HepG2 (cell line): Measurements from ENCODE around the gene DDX19B. TPM values are rescaled to one million over a fixed set of nuclear protein-coding genes. Genes with fewer than 3 reads are reported as not detected.

Experiments
- ATAC-seq: fragments of 200-7000 bp; cut with Tn5 transposase; 3 replicates; pipeline ENCODE4 v1.9.1; 2020; ENCODE audit warnings: mild to moderate bottlenecking, moderate library complexity
- BruUV-seq: library from RNA; stranded (reverse); fragments of 400-500 nt; replicated peaks from 2 replicates; lab custom pipeline; 2021; lab: Mats Ljungman, UMichigan
- CTCF ChIA-PET: fragments of 300-600 bp; formaldehyde crosslinking; extraction: SDS; loops from one replicate; lab custom pipeline; 2021; ENCODE audit warnings: low total read pairs, inconsistent platforms, low intra/inter-chr PET ratio; lab: Yijun Ruan, JAX
- POLR2A ChIA-PET: fragments of 350-600 bp; sonication (Branson Sonifier 250); formaldehyde crosslinking; loops from one replicate; lab custom pipeline; 2020; ENCODE audit warnings: antibody characterized with exemption, inconsistent platforms; lab: Yijun Ruan, JAX
- DNase-seq: peaks from one replicate; pipeline ENCODE4 v3.0.0-alpha.2; 2015; ENCODE audit warnings: low spot score
- FAIRE-seq: peaks from 3 replicates; lab custom pipeline; 2011; peaks lifted over from hg19 to GRCh38; lab: Jason Lieb, UNC
- H2AFZ ChIP-seq: one replicate; pipeline ENCODE4 v1.6.1; 2011; ENCODE audit warnings: low read length, inconsistent platforms
- H3K27ac ChIP-seq: fragments of 300-600 bp; 3 replicates; pipeline ENCODE4 v1.8.0; 2011; ENCODE audit warnings: mixed run types, mild to moderate bottlenecking, mixed read lengths, low read length, inconsistent platforms; ENCODE audit not compliant: insufficient read depth; ENCODE audit errors: extremely low read length
- H3K27me3 ChIP-seq, 2 experiments: fragments of 200-600 bp in 1 of 2; 2 replicates in 1 of 2; 3 replicates in 1 of 2; pipeline versions ENCODE4 v1.6.0 to v1.8.0; 2011; ENCODE audit warnings: low read length in 2 of 2, mild to moderate bottlenecking in 2 of 2, moderate library complexity in 2 of 2, inconsistent platforms in 1 of 2; ENCODE audit not compliant: insufficient read depth in 2 of 2, control insufficient read depth in 1 of 2
- H3K36me3 ChIP-seq, 2 experiments: fragments of 200-600 bp in 1 of 2; replicated peaks in 1 of 2; 2 replicates in 1 of 2; 3 replicates in 1 of 2; pipeline versions ENCODE4 v1.5.1 to v1.8.0; 2011; ENCODE audit warnings: low read length in 2 of 2, inconsistent platforms in 1 of 2; ENCODE audit not compliant: insufficient read depth in 2 of 2, control insufficient read depth in 1 of 2
- H3K4me1 ChIP-seq: 2 replicates; pipeline ENCODE4 v1.5.1; 2012; ENCODE audit warnings: low read length, inconsistent platforms; ENCODE audit not compliant: insufficient read depth
- H3K4me2 ChIP-seq: 2 replicates; pipeline ENCODE4 v1.6.0; 2011; ENCODE audit warnings: low read depth, low read length, inconsistent platforms
- H3K4me3 ChIP-seq, 3 experiments: fragments of 200-600 bp in 1 of 3; sonication (generic), shearing (Covaris generic) in 1 of 3; replicated peaks in 1 of 3; 2 replicates each; pipeline ENCODE4 v1.5.1; 2011 to 2016; ENCODE audit warnings: low read length in 3 of 3, inconsistent platforms in 2 of 3, low read depth in 2 of 3, mild to moderate bottlenecking in 2 of 3, control low read depth in 1 of 3, mixed read lengths in 1 of 3; ENCODE audit not compliant: insufficient read depth in 1 of 3
- H3K79me2 ChIP-seq: one replicate; pipeline ENCODE4 v1.6.1; 2011; ENCODE audit warnings: low read length, inconsistent platforms; ENCODE audit not compliant: insufficient read depth
- H3K9ac ChIP-seq: 2 replicates; pipeline ENCODE4 v1.6.0; 2011; ENCODE audit warnings: mild to moderate bottlenecking, low read depth, low read length, inconsistent platforms; ENCODE audit not compliant: insufficient read depth
- H3K9me3 ChIP-seq: 2 replicates; pipeline ENCODE4 v1.5.1; 2012; ENCODE audit warnings: mild to moderate bottlenecking, low read length
- H4K20me1 ChIP-seq: 2 replicates; pipeline ENCODE4 v1.6.0; 2011; ENCODE audit warnings: inconsistent platforms, mild to moderate bottlenecking, low read length, moderate library complexity; ENCODE audit not compliant: insufficient read depth
- ATF7 ChIP-seq, 2 experiments: fragments of 450-650 bp in 1 of 2; sonication (generic) in 1 of 2; formaldehyde crosslinking in 1 of 2; IDR thresholded peaks; 2 replicates each; pipeline versions ENCODE4 v1.4.0 to v1.6.1; 2016 to 2020; ENCODE audit warnings: antibody characterized with exemption in 1 of 2, mild to moderate bottlenecking in 1 of 2, missing genetic modification reagents in 1 of 2
- CBX5 ChIP-seq: sonication (generic); formaldehyde crosslinking; IDR thresholded peaks from 2 replicates; pipeline ENCODE4 v1.4.0; 2020; ENCODE audit warnings: missing genetic modification reagents, borderline replicate concordance
- GFI1 ChIP-seq: sonication (generic); formaldehyde crosslinking; IDR thresholded peaks from 2 replicates; pipeline ENCODE4 v1.5.0; 2020; ENCODE audit warnings: missing genetic modification reagents, mild to moderate bottlenecking, borderline replicate concordance
- LCORL ChIP-seq, 2 experiments: fragments of 450-650 bp in 1 of 2; sonication (generic) in 1 of 2; formaldehyde crosslinking in 1 of 2; IDR thresholded peaks; 2 replicates each; pipeline versions ENCODE4 v1.5.0 to v1.6.1; 2017 to 2020; ENCODE audit warnings: antibody characterized with exemption in 1 of 2, missing genetic modification reagents in 1 of 2
- NKX3-1 ChIP-seq: sonication (generic); formaldehyde crosslinking; IDR thresholded peaks from 2 replicates; pipeline ENCODE4 v1.5.0; 2020; ENCODE audit warnings: missing genetic modification reagents
- NPAS2 ChIP-seq: sonication (generic); formaldehyde crosslinking; IDR thresholded peaks from 2 replicates; pipeline ENCODE4 v1.8.0; 2022; ENCODE audit warnings: mild to moderate bottlenecking, missing genetic modification reagents, borderline replicate concordance
- RAD21 ChIP-seq: fragments of 450-650 bp; formaldehyde crosslinking; IDR thresholded peaks from 2 replicates; pipeline ENCODE4 v1.5.0; 2020; ENCODE audit warnings: mild to moderate bottlenecking
- SIN3A ChIP-seq: IDR thresholded peaks from 2 replicates; pipeline ENCODE4 v1.6.1; 2011; ENCODE audit warnings: low read depth, mild to moderate bottlenecking, control low read depth, low read length, borderline replicate concordance
- SRY ChIP-seq: sonication (generic); formaldehyde crosslinking; IDR thresholded peaks from 2 replicates; pipeline ENCODE4 v1.8.0; 2022; ENCODE audit warnings: mild to moderate bottlenecking, missing genetic modification reagents
- STAG1 ChIP-seq: sonication (generic); formaldehyde crosslinking; IDR thresholded peaks from 2 replicates; pipeline ENCODE4 v1.4.0; 2020; ENCODE audit warnings: missing genetic modification reagents
- ZKSCAN8 ChIP-seq: IDR thresholded peaks from 2 replicates; pipeline ENCODE4 v1.6.1; 2016; ENCODE audit warnings: borderline replicate concordance, missing genetic modification reagents, missing compliant biosample characterization
- ZNF326 ChIP-seq: sonication (generic); formaldehyde crosslinking; IDR thresholded peaks from 2 replicates; pipeline ENCODE4 v1.4.0; 2020; ENCODE audit warnings: missing genetic modification reagents, borderline replicate concordance
- ZNF546 ChIP-seq: sonication (generic); formaldehyde crosslinking; conservative IDR thresholded peaks from 2 replicates; pipeline ENCODE4 v1.8.1; 2023; ENCODE audit warnings: mild to moderate bottlenecking, missing genetic modification reagents
- ZNF572 ChIP-seq: sonication (generic); formaldehyde crosslinking; IDR thresholded peaks from 2 replicates; pipeline ENCODE4 v1.5.1; 2020; ENCODE audit warnings: mild to moderate bottlenecking, missing genetic modification reagents
- WGBS: methylation state at CpG from one replicate; pipeline ENCODE4 v1.1.6; 2017; ENCODE audit warnings: low lambda C conversion rate; 5-methylcytosine and 5-hydroxymethylcytosine counted together
- in situ Hi-C: cut with HindIII; loops from 2 replicates; pipeline ENCODE4 v1.10.0; 2017; ENCODE audit warnings: low pct_unique_long_range_greater_than_20kb; ENCODE audit not compliant: extremely low pct_ligation_motif_present
- intact Hi-C: fragments of 100-400 bp; cut with micrococcal nuclease; formaldehyde crosslinking; loops from one replicate; pipeline ENCODE4 v1.10.0; 2022; ENCODE audit not compliant: unreplicated experiment
- polyA plus RNA-seq, 8 experiments: library from polyadenylated mRNA; depleted of rRNA in 3 of 8; stranded (reverse) in 7 of 8; unstranded in 1 of 8; fragments of >200 nt; fragmentation: Illumina TruSeq in 4 of 8; extraction: Trizol in 4 of 8; gene quantifications; 2 replicates each; pipeline versions ENCODE4 v1.2.1 to v1.2.3, GENCODE V29; 2011 to 2016; ENCODE audit warnings: low read depth in 4 of 8, missing spikeins in 1 of 8, mixed read lengths in 1 of 8; ENCODE audit not compliant: insufficient read depth in 1 of 8
- total RNA-seq, 5 experiments: library from RNA; depleted of rRNA; stranded (reverse); fragments of >200 nt; fragmentation: Illumina TruSeq; extraction: Trizol; gene quantifications; 2 replicates each; pipeline ENCODE4 v1.2.3, GENCODE V29; 2016; ENCODE audit warnings: low read depth in 1 of 5
- TF ChIP-seq, protein P1 (sequence below): sonication (generic); formaldehyde crosslinking; IDR thresholded peaks from 2 replicates; pipeline ENCODE4 v1.5.0; 2020; ENCODE audit warnings: mild to moderate bottlenecking, missing genetic modification reagents, moderate library complexity
- TF ChIP-seq, protein P2 (sequence below): sonication (generic); formaldehyde crosslinking; IDR thresholded peaks from 2 replicates; pipeline ENCODE4 v1.5.1; 2020; ENCODE audit warnings: mild to moderate bottlenecking, missing genetic modification reagents, moderate library complexity
- TF ChIP-seq, protein P3 (sequence below): sonication (generic); formaldehyde crosslinking; IDR thresholded peaks from 2 replicates; pipeline ENCODE4 v1.8.1; 2023; ENCODE audit warnings: mild to moderate bottlenecking, moderate library complexity, missing genetic modification reagents

The DDX19B gene
- total and polyA plus RNA-seq, 2 of the 13 experiments (the other 11 are each of a cell fraction or from before 2014, with no cell fraction given), result 36.2 to 40.0 TPM

DNA sequence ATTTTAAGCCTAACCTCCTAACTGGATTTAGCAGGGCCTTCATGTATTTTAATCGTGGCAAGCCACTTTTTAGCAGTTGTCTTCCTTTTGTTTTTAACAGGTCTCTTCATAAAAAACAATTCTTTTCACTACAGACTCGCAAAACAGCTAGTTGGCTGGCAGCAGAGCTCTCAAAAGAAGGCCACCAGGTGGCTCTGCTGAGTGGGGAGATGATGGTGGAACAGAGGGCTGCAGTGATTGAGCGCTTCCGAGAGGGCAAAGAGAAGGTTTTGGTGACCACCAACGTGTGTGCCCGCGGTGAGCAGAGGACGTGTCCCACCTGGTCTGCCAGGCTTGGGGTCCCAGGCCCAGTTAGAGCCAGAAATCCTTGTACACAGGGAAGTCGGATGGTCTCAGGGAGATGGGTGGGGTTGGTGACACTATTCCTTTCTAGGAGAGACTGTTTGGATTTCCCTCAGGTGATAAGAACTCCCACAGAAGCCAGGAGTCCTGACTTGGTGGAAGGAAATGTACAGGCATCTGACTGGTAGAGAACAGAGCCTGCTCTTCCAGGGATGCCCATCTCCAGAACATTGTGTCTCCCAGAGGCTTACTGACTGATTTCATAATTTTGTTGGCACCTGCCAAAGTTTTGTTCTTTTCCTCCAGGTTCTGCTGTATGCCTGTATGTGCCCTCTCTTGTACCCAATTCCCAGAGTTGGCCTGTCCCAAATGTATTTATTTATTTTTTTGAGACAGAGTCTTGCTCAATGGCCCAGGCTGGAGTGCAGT lies 32.8 kb downstream of the DDX19B start:
- Histone ChIP-seq H3K36me3 (peaks cover 30 to 54% of the 10 kb centered on the region in 2 experiments), H3K4me3 (no peak overlapping the region), H3K27me3 (no peaks in the 10 kb centered on the region), H4K20me1 (no peaks in the 10 kb centered on the region), H3K9ac (no peak overlapping the region), H2AFZ (no peak overlapping the region), H3K4me1 (no peaks in the 10 kb centered on the region), H3K9me3 (no peaks in the 10 kb centered on the region), H3K4me2 (no peak overlapping the region), H3K27ac (no peak overlapping the region), H3K79me2 (no peaks in the 10 kb centered on the region)
- DNase-seq (no peak), ATAC-seq (peak; percentile 81), FAIRE-seq (no peak)
- in situ Hi-C loops (no loop called here), intact Hi-C loops (no loop called here)
- no TSS peak for BruUV-seq
- 78% methylated on average over 9 of the region's 9 CpGs for WGBS
- ChIA-PET CTCF (no interaction called here), POLR2A (interaction anchor here (0.6 to 1.3 kb wide), 3 partner anchors 15 to 43 kb away, joined by 3 to 5 read pairs (median 3); partner anchors contain the start of gene DDX19A)
- TF ChIP-seq NPAS2 (CRISPR knock-in tag), result no peak
- peak; percentile 46 for TF ChIP-seq RAD21 (CRISPR knock-in tag)
- no peak for TF ChIP-seq NKX3-1
- TF ChIP-seq, protein P1, sequence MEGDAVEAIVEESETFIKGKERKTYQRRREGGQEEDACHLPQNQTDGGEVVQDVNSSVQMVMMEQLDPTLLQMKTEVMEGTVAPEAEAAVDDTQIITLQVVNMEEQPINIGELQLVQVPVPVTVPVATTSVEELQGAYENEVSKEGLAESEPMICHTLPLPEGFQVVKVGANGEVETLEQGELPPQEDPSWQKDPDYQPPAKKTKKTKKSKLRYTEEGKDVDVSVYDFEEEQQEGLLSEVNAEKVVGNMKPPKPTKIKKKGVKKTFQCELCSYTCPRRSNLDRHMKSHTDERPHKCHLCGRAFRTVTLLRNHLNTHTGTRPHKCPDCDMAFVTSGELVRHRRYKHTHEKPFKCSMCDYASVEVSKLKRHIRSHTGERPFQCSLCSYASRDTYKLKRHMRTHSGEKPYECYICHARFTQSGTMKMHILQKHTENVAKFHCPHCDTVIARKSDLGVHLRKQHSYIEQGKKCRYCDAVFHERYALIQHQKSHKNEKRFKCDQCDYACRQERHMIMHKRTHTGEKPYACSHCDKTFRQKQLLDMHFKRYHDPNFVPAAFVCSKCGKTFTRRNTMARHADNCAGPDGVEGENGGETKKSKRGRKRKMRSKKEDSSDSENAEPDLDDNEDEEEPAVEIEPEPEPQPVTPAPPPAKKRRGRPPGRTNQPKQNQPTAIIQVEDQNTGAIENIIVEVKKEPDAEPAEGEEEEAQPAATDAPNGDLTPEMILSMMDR (CRISPR knock-in tag), result peak; percentile 76
- TF ChIP-seq SRY, result no peak
- TF ChIP-seq ZKSCAN8 (CRISPR knock-in tag), result no peak
- no peak for TF ChIP-seq ATF7 (IDR thresholded peaks at IDR 0.05)
- no peak for TF ChIP-seq ATF7 (CRISPR knock-in tag; IDR thresholded peaks at IDR 0.05)
- TF ChIP-seq GFI1 (CRISPR knock-in tag), result peak; percentile 99
- no peak for TF ChIP-seq ZNF326
- TF ChIP-seq ZNF546, result no peak
- no peak for TF ChIP-seq LCORL (IDR thresholded peaks at IDR 0.05)
- no peak for TF ChIP-seq LCORL (CRISPR knock-in tag; IDR thresholded peaks at IDR 0.05)
- TF ChIP-seq, protein P2, sequence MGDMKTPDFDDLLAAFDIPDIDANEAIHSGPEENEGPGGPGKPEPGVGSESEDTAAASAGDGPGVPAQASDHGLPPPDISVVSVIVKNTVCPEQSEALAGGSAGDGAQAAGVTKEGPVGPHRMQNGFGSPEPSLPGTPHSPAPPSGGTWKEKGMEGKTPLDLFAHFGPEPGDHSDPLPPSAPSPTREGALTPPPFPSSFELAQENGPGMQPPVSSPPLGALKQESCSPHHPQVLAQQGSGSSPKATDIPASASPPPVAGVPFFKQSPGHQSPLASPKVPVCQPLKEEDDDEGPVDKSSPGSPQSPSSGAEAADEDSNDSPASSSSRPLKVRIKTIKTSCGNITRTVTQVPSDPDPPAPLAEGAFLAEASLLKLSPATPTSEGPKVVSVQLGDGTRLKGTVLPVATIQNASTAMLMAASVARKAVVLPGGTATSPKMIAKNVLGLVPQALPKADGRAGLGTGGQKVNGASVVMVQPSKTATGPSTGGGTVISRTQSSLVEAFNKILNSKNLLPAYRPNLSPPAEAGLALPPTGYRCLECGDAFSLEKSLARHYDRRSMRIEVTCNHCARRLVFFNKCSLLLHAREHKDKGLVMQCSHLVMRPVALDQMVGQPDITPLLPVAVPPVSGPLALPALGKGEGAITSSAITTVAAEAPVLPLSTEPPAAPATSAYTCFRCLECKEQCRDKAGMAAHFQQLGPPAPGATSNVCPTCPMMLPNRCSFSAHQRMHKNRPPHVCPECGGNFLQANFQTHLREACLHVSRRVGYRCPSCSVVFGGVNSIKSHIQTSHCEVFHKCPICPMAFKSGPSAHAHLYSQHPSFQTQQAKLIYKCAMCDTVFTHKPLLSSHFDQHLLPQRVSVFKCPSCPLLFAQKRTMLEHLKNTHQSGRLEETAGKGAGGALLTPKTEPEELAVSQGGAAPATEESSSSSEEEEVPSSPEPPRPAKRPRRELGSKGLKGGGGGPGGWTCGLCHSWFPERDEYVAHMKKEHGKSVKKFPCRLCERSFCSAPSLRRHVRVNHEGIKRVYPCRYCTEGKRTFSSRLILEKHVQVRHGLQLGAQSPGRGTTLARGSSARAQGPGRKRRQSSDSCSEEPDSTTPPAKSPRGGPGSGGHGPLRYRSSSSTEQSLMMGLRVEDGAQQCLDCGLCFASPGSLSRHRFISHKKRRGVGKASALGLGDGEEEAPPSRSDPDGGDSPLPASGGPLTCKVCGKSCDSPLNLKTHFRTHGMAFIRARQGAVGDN (CRISPR knock-in tag), result peak; percentile 28; the same call in 1 of the 2 replicates
- TF ChIP-seq, protein P3, sequence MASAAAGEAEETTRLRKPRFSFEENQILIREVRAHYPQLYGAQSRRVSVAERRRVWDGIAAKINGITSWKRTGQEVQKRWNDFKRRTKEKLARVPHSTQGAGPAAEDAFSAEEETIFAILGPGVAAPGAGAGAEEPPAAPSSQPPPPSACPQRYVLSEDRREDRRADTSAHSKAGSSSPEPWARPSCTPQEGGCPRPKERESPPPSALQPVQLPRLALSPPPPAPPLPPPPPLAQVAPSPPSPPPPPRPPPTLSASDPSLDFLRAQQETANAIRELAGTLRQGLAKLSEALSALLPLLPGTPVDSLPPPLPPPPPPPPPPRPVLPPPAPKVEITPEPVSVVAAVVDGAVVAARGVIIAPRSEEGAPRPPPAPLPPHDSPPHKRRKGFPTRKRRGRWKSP (CRISPR knock-in tag), result no peak
- TF ChIP-seq SIN3A, result no peak
- TF ChIP-seq ZNF572 (CRISPR knock-in tag), result no peak
- TF ChIP-seq CBX5 (CRISPR knock-in tag), result no peak
- TF ChIP-seq STAG1 (CRISPR knock-in tag), result peak; percentile 56
